ENCODE results near the gene STK32A.
"Not testable (repeated sequence)": the region's sequence is repeated elsewhere in the genome, so short reads cannot be mapped to it uniquely, and the experiment has no call there.

STK32A gene

DNA sequence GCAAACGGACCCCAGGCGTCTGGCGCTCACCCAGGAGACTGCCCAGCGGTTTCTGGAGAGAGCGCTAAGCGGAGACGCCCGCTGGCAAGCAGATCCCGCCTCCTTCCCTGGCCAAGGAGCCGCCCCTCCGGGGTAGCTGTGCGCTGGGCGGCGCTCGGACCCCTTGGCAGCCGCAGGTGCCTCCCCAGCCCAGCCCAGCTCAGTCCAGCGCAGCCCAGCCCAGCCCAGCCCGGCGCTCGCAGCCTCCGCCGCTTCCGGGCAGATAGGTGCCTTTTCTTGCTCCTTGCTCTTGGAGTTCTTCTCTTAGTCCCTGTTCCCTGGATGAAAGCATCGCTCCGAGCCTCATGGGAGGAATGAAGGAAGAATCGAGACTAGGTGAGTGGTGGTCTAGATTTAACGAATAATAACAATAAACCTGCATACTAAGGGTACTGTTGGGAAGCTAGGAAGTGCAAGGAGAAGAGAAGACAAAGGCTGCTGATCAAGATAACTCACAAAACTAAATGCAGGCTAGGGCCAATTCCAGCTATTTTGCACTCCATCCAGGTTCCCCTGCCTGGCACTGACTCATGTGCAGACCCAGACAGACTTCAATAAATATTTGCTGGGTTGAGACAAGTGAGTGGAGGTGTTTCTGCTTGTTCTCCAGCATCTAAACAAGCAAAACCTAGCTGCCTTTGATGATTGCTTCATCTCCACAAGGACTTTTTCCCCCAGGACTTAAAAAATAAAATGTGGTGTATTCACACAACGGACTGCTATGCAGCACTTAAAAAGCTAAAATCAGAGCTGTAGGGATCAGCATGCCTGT lies at the start of gene STK32A:
Gene STK32A (plus strand): TSS at position 202 of the 811 bp plus-strand sequence. CDS start 4,609 bp downstream, outside the sequence.
- DNase-seq = peak; percentile 68

DNA sequence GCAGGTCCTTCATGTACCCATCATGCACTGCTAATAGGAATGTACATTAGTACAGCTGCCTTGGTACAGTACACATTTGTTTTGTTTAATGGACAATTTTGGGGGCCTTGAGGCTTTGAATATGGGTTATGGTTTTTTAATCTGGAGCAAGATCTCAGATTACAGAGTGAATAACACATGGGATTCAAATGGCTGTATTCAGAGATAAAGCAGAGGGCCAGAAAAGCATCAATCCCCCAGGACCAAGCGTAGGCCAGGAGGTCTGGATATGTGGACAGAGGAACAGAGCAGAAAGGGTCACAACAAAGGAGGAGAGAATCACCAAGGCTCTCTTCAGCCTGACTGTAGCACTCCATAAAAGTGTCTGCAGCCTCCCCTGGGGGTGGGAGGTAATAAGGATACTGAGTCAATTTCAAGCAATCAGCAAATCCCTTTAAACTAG lies 47.7 kb upstream of the STK32A start:
- no peak for DNase-seq

- peak; percentile 28 for DNase-seq
These were observed 46.4 kb upstream of the STK32A start for GRCh38 chr5:147188200-147189108.

GRCh38 chr5:147189109-147189424 lies 45.8 kb upstream of the STK32A start:
- no peak for DNase-seq

DNA sequence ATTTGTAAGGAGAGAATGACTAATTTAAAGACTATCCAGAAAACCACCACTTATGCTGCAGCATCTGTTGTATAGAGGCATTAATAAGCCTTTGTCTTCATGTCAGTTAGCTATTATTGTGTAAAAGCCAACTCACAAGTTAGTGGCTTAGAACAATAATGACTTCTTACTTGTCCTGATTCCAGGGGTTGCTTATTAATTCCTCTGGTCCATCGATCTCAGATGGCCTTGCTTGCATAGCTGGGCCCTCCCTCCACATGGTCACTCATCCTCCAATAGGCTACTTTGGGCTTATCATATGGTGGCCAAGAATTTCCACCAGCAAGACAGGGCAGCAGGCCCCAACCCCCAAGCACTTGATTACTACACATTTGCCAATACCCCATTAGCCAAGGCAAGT lies 44.5 kb upstream of the STK32A start:
- no peak for DNase-seq

- DNase-seq = no peak
These were observed 41.7 kb upstream of the STK32A start for GRCh38 chr5:147193123-147193522.

DNA sequence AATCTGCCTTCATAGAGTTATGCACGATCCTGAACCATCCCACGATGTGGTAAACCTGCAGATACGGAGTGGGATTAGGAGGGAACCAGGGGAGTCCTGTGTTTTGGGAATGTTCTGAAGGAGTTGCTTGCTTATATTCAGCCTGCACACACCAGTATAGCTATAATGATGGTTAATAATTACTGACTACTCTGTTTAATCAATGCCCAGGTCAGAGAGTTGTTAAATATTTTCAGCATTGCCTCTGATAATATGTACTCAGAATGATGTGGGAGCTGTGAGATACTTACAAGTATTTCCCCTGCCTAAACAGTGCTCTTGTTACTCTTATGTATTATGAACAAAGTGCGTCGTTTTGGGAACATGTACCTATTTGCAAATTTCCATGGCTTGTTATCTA lies 34.8 kb upstream of the STK32A start:
- no peak for DNase-seq

- no peak for DNase-seq
These were observed 31.6 kb upstream of the STK32A start for GRCh38 chr5:147203213-147203612.

- no peak for DNase-seq
These were observed 30.2 kb upstream of the STK32A start for GRCh38 chr5:147204576-147204975.

DNA sequence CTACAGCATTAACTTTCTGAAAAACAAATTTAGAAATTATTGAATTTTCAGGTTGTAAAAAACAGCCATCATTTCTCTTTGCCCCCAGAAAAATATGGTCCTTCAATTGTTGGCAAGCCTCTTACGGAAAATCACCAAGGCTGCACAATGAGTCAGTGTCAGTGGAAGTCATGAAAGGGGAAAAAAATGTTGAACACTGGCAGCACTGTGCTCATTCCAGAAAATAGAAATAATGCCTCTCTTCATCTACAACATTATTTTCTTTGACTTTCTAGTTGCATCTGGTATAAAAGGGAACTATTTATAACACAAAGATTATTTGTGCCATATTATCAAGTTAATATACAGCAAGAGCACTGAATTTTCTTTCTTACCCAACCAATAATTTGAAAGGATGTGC lies 26.7 kb upstream of the STK32A start:
- DNase-seq = no peak

DNA sequence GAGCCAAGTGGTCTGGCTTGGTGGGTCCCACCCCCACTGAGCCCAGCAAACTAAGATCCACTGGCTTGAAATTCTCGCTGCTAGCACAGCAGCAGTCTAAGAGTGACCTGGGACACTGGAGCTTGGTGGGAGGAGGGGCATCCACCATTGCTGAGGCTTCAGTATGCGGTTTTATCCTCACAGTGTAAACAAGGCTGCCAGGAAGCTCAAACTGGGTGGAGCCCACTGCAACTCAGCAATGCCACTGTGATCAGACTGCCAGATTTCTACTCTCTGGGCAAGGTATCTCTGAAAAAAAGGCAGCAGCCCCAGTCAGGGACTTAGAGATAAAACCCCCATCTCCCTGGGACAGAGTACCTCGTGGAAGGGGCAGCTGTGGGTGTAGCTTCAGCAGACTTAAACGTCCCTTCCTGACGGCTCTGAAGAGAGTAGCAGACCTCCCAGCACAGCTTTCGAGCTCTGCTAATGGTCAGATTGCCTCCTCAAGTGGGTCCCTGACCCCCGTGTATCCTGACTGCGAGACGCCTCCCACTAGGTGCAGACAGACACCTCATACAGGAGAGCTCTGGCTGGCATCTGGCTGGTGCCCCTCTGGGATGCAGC lies 18.2 kb upstream of the STK32A start:
- peak; percentile 24 for DNase-seq

DNA sequence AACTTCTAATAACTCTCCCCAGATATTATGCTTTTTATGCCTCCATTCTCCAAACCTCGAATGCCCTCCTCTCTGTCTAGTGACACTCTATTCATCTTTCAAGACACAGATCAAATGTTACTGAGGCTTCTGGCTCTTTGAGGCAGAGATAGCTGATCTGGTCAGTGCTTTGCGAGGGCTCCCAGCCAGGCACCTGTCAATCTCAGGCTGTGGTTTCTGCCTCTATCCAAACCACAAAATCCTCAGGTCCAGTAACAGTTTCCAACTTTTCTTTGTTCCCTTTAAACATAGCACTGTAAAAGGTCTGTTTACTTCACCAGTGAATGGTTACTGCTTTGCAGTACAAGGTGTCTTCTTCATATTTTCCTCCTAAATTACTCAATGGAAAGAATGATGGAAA lies 11.5 kb upstream of the STK32A start:
- DNase-seq = no peak

DNA sequence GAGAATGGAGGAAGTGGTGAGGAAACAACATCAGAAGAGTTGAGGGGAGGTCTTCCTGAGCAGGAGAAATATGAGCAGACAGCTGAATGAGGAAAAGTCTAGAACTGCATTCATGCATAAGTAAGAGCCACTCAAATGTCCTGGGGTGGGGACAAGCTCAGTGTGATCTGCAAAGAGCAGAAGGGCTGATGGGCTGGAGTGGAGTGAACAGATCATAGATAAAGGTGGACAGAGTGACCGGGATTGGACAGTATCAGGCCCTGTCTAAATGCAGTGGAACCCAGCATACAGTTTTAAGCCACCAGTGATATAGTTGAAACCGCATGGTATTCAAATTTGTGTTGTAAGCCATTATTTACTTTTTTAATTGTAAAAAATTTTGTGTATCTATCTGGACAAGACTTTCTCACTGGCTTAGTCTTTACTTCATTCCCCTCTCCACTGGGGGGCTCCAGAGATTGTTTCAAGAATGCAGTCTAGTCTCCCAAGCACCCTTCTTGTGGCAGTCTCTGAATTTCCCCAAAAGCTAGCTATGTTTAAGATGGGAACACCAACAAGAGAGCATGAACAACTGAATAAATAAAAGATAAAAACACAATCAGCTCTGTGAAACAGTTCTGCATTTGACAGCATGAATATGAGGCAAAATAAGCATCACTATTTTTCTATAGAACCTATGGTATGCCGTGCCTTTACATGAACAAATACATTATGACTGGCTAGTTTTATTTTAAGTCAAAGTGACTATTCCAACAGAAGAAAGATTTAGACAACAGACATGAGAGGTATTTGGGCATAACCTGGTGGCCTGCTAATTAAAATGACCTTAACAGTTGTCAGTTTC lies 10.7 kb upstream of the STK32A start:
- DNase-seq = no peak

- DNase-seq = no peak
These were observed 8.9 kb upstream of the STK32A start for GRCh38 chr5:147225938-147226337.

- no peak for DNase-seq
These were observed 8.3 kb upstream of the STK32A start for GRCh38 chr5:147226512-147226911.

DNA sequence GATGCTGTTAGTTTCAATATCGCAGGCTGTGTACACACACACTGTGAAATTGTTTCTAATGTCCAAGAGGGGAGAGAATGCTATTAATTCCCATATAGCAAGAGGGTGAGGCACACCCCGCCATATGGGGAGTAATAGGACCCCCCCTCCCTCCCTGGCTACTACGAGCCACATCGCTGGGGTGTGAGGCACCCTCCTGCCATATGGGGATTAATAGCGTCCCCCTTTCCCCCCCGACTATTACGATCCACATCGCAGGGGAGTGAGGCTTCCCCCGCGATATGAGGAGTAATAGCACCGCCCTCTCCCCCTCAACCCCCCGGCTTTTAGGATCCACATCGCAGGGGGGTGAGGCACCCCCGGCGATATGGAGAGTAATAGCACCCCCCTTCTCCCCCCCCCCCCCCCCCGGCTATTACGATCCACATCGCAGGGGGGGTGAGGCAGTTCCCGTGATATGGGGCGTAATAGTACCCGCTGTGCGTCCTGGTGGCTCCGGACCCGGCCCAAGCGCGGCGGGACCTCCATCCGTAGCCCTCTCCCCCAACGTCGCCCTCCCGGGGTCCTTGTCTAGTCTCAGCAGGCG lies 494 bp upstream of the STK32A start:
- no peak for DNase-seq

DNA sequence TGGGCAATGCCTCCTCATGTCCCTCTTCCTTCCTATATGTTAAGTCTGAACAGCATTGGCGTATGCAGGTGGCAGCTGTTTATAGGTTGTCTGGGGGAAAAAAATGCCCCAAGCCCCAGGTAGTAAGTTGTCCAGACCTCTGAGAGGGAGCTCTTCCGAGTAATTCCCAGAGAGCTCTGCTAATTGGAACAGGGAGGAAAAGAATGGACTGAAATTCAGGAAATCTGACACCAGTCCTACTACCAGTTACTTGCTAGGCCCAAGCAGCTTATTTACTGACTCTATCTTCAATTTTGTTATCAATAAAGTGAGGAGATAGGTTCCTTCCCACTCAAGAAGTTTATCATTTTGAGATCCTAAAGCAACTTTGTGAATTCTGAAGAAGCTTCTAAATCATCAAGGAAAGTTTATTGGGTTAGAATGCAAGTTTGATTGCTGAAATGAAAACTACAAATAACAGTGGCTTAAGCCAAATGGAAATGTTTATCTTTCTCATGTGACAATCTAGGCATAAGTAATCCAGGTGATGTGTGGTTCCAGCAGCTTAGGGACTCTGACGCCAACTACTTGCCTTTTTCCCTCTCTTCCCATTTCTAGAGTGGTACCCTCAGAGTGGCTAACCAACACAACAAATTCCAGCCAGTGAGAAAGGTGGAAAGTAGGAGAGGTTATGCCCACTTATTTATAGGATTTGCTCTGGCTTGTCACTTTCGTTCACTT lies 5.6 kb downstream of the STK32A start:
- DNase-seq = no peak

DNA sequence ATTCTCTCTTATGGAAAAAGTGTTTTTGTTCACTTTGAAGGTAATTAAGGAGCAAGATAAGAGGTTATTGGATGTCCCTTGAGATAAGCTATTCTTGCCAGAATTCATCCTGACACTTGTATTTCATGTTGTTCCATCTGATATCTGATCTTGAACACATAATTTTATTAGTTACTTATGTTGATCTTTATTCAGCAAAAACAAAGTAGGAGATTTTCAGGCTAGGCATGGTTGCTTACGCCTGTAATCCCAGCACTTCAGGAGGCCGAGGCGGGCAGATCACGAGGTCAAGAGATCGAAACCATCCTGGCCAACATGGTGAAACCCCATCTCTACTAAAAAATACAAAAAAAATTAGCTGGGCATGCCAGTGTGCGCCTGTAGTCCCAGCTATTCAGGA lies 8.4 kb downstream of the STK32A start:
- not testable (repeated sequence) for DNase-seq

- no peak for DNase-seq
These were observed 10.7 kb downstream of the STK32A start for GRCh38 chr5:147245381-147246165.

DNA sequence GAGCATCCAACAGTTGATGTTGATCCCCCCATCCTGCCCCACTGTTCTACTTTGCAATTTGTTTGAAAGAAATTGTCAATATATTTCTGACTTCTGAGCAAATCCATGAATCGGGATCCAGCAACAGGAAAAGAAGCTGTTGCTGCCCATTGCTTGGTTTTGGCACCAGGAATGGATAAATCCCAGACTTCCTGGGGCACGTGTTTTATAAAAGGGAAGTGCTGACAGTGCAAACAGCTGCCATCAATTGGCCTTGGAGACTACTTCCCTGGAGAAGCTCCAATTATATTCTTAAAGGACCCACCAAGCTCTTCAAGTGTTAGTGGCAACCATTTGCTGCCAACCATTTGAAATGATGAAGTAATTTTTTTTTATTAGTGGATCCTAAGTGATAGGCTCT lies 13.7 kb downstream of the STK32A start:
- no peak for DNase-seq

- DNase-seq = no peak
These were observed 25.0 kb downstream of the STK32A start for GRCh38 chr5:147259837-147260236.

Measured in NCI-H510A (cell line).